ENCODE measurements around the gene PHYHIPL.

The PHYHIPL gene

GRCh38 chr10:59177031-59177797, 771 bp downstream of the PHYHIPL start:
- Histone ChIP-seq H3K4me1 (ENCODE audit: low read length) (no peaks in the 10 kb centered on the region), H3K9ac (ENCODE audit: low read length) (no peak overlapping the region), H3K79me2 (ENCODE audit: low read length) (no peaks in the 10 kb centered on the region), H3K9me3 (replicated peaks; ENCODE audit: insufficient read depth, low read length) (no peaks in the 10 kb centered on the region), H4K20me1 (ENCODE audit: insufficient read depth, low read length) (no peaks in the 10 kb centered on the region), H2AFZ (ENCODE audit: low read length) (no peak overlapping the region), H3F3A (ENCODE audit: insufficient read depth, low read length) (no peaks in the 10 kb centered on the region), H3K27ac (ENCODE audit: low read length) (no peak overlapping the region), H3K4me2 (ENCODE audit: low read depth, low read length) (no peak overlapping the region), H3K4me3 (ENCODE audit: low read length) (no peak overlapping the region), H3K36me3 (replicated peaks; ENCODE audit: insufficient read depth, low read length) (no peaks in the 10 kb centered on the region), H3K9me2 (replicated peaks; ENCODE audit: insufficient read depth, low read length) (no peaks in the 10 kb centered on the region), H3K27me3 (replicated peaks; ENCODE audit: insufficient read depth, low read length) (no peaks in the 10 kb centered on the region)
- TF ChIP-seq EZH2 (optimal IDR thresholded peaks at IDR 0.05; ENCODE audit: low read depth, low read length) = no peak
- no peak for TF ChIP-seq CTCF (IDR thresholded peaks at IDR 0.05; ENCODE audit: low read length)
- no peak for TF ChIP-seq EZH2phosphoT487 (IDR thresholded peaks at IDR 0.05; ENCODE audit: low read length)
- no peak for DNase-seq

- Histone ChIP-seq H3K9me2 (replicated peaks; ENCODE audit: insufficient read depth, low read length) (no peaks in the 10 kb centered on the region), H3K27me3 (replicated peaks; ENCODE audit: insufficient read depth, low read length) (no peaks in the 10 kb centered on the region), H3K9me3 (replicated peaks; ENCODE audit: insufficient read depth, low read length) (no peaks in the 10 kb centered on the region), H3K27ac (ENCODE audit: low read length) (no peak overlapping the region), H3K36me3 (replicated peaks; ENCODE audit: insufficient read depth, low read length) (no peaks in the 10 kb centered on the region), H4K20me1 (ENCODE audit: insufficient read depth, low read length) (no peaks in the 10 kb centered on the region), H3K9ac (ENCODE audit: low read length) (no peak overlapping the region), H3K4me2 (ENCODE audit: low read depth, low read length) (no peak overlapping the region), H3K4me1 (ENCODE audit: low read length) (no peaks in the 10 kb centered on the region), H3F3A (ENCODE audit: insufficient read depth, low read length) (no peaks in the 10 kb centered on the region), H3K4me3 (ENCODE audit: low read length) (no peak overlapping the region), H2AFZ (ENCODE audit: low read length) (no peak overlapping the region), H3K79me2 (ENCODE audit: low read length) (no peaks in the 10 kb centered on the region)
- TF ChIP-seq EZH2 (optimal IDR thresholded peaks at IDR 0.05; ENCODE audit: low read depth, low read length) (no peak), EZH2phosphoT487 (IDR thresholded peaks at IDR 0.05; ENCODE audit: low read length) (no peak), CTCF (IDR thresholded peaks at IDR 0.05; ENCODE audit: low read length) (no peak)
- no peak for DNase-seq
These were observed 1.4 kb downstream of the PHYHIPL start for GRCh38 chr10:59177836-59178235.

GRCh38 chr10:59179068-59179467, 2.6 kb downstream of the PHYHIPL start:
- TF ChIP-seq CTCF (IDR thresholded peaks at IDR 0.05; ENCODE audit: low read length) (no peak), EZH2phosphoT487 (IDR thresholded peaks at IDR 0.05; ENCODE audit: low read length) (no peak), EZH2 (optimal IDR thresholded peaks at IDR 0.05; ENCODE audit: low read depth, low read length) (no peak)
- Histone ChIP-seq H3K4me1 (ENCODE audit: low read length) (no peaks in the 10 kb centered on the region), H3K27me3 (replicated peaks; ENCODE audit: insufficient read depth, low read length) (no peaks in the 10 kb centered on the region), H2AFZ (ENCODE audit: low read length) (no peak overlapping the region), H3K36me3 (replicated peaks; ENCODE audit: insufficient read depth, low read length) (no peaks in the 10 kb centered on the region), H3K27ac (ENCODE audit: low read length) (no peak overlapping the region), H3K4me3 (ENCODE audit: low read length) (no peak overlapping the region), H4K20me1 (ENCODE audit: insufficient read depth, low read length) (no peaks in the 10 kb centered on the region), H3K4me2 (ENCODE audit: low read depth, low read length) (no peak overlapping the region), H3K79me2 (ENCODE audit: low read length) (no peaks in the 10 kb centered on the region), H3F3A (ENCODE audit: insufficient read depth, low read length) (no peaks in the 10 kb centered on the region), H3K9ac (ENCODE audit: low read length) (no peak overlapping the region), H3K9me2 (replicated peaks; ENCODE audit: insufficient read depth, low read length) (no peaks in the 10 kb centered on the region), H3K9me3 (replicated peaks; ENCODE audit: insufficient read depth, low read length) (no peaks in the 10 kb centered on the region)
- no peak for DNase-seq

All from MM.1S (cell line).